ENCODE data around the gene DIP2C. TPM values are rescaled to one million over a fixed set of nuclear protein-coding genes. Genes with fewer than 3 reads are reported as not detected.

The DIP2C gene
- total RNA-seq, 2 experiments from 2014 or later, result 0.85 to 0.95 TPM

DNA sequence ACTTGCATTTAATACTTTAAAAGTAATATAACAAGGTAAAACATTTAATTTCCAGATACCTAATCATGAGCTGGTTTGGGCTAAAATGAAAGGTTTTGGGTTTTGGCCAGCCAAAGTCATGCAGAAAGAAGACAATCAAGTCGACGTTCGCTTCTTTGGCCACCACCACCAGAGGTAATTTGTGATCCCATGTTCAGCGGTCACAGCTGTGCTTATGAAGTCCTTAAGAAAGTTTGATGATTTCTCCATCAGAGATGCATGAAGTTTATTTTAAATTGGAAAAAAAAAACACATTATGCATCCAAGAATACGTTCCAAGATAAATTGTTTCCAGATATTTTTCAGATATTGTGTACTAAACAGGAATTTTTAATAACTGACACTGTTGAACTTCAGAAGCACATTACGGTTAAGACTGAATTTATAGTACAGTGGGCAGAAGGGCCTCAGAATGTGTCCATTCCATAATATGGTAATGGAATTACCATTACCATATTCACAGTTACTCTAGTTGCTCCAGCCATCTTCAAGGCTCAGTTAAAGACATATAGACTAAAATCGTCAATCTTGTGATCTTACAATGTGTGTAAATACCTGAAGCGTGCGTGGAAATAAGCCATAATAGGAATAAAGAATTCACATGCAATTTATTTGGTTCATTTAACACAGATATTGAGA, 447.4 kb downstream of the DIP2C start:
- no peak for TF ChIP-seq CTCF (IDR thresholded peaks at IDR 0.05)
- POLR2A ChIA-PET, result no interaction called here
- Mint-ChIP-seq H3K9me3 (no peaks in the 10 kb centered on the region), H3K4me3 (no peak overlapping the region), H3K27ac (no peak overlapping the region), H3K27me3 (no peaks in the 10 kb centered on the region), H3K36me3 (ENCODE audit: low read depth) (peaks cover 10% of the 10 kb centered on the region), H3K4me1 (ENCODE audit: low read depth) (no peaks in the 10 kb centered on the region)
- CTCF ChIA-PET, result no interaction called here
- DNase-seq, result no peak
- intact Hi-C loops (cut with micrococcal nuclease), result no loop called here
- no peak for ATAC-seq

DNA sequence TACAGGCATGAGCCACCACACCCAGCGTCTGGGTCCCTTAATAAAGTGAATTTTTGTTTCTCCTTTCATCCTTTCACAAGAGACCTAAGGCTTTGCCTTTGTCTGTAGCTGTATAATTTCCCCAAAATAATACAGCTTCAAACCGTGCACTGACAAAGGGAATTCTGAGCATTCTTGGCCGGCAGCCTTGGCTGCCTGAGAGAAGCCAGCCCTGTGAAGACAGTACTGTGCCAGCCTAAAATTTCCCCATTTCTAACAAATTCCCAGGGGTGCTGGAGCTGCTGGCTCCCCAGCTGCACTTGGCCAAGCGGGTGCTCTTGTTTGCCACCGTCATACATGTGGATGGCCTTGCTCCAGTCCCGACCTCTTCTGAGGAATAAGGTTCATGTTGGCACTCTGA, 448.0 kb downstream of the DIP2C start:
- ATAC-seq (no peak), DNase-seq (no peak)
- Mint-ChIP-seq H3K27ac (no peak overlapping the region), H3K4me3 (no peak overlapping the region), H3K36me3 (ENCODE audit: low read depth) (peaks cover 7% of the 10 kb centered on the region), H3K27me3 (no peaks in the 10 kb centered on the region), H3K9me3 (no peaks in the 10 kb centered on the region), H3K4me1 (ENCODE audit: low read depth) (no peaks in the 10 kb centered on the region)
- intact Hi-C loops (cut with micrococcal nuclease), result no loop called here
- TF ChIP-seq CTCF (IDR thresholded peaks at IDR 0.05), result no peak
- ChIA-PET CTCF (no interaction called here), POLR2A (no interaction called here)

GRCh38 chr10:239109-239508, 450.4 kb downstream of the DIP2C start:
- intact Hi-C loops (cut with micrococcal nuclease), result no loop called here
- H3K36me3 Mint-ChIP-seq (ENCODE audit: low read depth), result peaks cover 7% of the 10 kb centered on the region
- no peak for TF ChIP-seq CTCF (IDR thresholded peaks at IDR 0.05)
- DNase-seq (no peak), ATAC-seq (no peak)
- no peaks in the 10 kb centered on the region for H3K4me1 Mint-ChIP-seq (ENCODE audit: low read depth)
- no peak overlapping the region for H3K27ac Mint-ChIP-seq
- no peak overlapping the region for H3K4me3 Mint-ChIP-seq
- ChIA-PET POLR2A (no interaction called here), CTCF (interaction anchor here (2.2 kb wide), 1 partner anchor 8 kb away, joined by 8 read pairs; no protein-coding TSS in a partner anchor)
- H3K9me3 Mint-ChIP-seq, result no peaks in the 10 kb centered on the region
- H3K27me3 Mint-ChIP-seq, result no peaks in the 10 kb centered on the region

GRCh38 chr10:235915-236314, 453.6 kb downstream of the DIP2C start:
- ATAC-seq, result no peak
- no peak for DNase-seq
- Mint-ChIP-seq H3K9me3 (no peaks in the 10 kb centered on the region), H3K36me3 (ENCODE audit: low read depth) (peaks cover 10% of the 10 kb centered on the region), H3K27me3 (no peaks in the 10 kb centered on the region), H3K4me3 (no peak overlapping the region), H3K4me1 (ENCODE audit: low read depth) (peaks cover 5% of the 10 kb centered on the region), H3K27ac (no peak overlapping the region)
- no peak for TF ChIP-seq CTCF (IDR thresholded peaks at IDR 0.05)
- ChIA-PET CTCF (no interaction called here), POLR2A (no interaction called here)
- intact Hi-C loops (cut with micrococcal nuclease), result no loop called here

DNA sequence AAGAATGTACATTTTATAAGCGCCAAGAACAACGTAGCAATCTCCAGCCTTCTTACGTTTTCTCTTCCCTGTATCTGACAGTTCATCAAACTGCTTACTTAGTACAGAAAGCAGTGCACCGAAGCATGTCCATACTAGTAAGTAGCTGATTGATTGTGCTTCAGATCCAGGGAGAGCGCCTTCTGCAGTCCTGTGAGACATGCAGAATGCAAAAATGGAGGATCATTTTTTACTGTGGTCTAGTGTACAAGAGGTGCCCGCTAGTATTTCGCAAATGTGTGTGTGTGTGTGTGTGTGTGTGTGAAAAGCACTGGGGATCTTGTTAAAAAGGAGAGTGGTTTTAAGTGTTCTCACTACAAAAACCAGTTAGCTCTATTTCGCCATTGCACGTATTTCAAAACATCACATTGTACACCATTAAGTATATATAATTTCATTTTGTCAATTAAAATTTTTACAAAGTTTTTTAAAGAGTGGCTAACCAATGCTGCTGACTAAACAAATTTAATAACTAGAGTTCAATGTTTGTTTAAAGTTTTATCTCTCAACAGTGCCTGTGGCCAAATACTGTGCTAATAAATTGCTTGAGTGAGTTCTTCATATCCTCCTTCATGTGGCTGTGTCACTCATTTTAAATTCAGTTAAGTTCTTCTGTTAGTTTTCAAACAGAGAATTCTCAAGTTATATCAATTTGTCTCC, 454.6 kb downstream of the DIP2C start:
- Mint-ChIP-seq H3K4me3 (no peak overlapping the region), H3K27me3 (no peaks in the 10 kb centered on the region), H3K9me3 (no peaks in the 10 kb centered on the region), H3K36me3 (ENCODE audit: low read depth) (peaks cover 10% of the 10 kb centered on the region), H3K27ac (no peak overlapping the region), H3K4me1 (ENCODE audit: low read depth) (peaks cover 5% of the 10 kb centered on the region)
- intact Hi-C loops (cut with micrococcal nuclease), result no loop called here
- no peak for ATAC-seq
- ChIA-PET POLR2A (no interaction called here), CTCF (no interaction called here)
- no peak for DNase-seq
- TF ChIP-seq CTCF (IDR thresholded peaks at IDR 0.05), result no peak
